Endothelial cell of umbilical vein (primary cell): Measurements from ENCODE around the gene ATXN3L. TPM values are rescaled to one million over a fixed set of nuclear protein-coding genes. Genes with fewer than 3 reads are reported as not detected.

Experiments used
- BruUV-seq: library from RNA; stranded (reverse); fragments of 400-500 nt; replicated peaks from 2 replicates; lab custom pipeline; 2021; lab: Mats Ljungman, UMichigan
- CTCF ChIA-PET: fragments of 300-600, 350-600 bp; sonication (Branson Sonifier 250); formaldehyde crosslinking; loops from one replicate; lab custom pipeline; 2021; ENCODE audit warnings: antibody characterized with exemption, inconsistent platforms; lab: Charles Lee
- POLR2A ChIA-PET: fragments of 300-600, 350-600 bp; sonication (Branson Sonifier 250); formaldehyde crosslinking; loops from one replicate; lab custom pipeline; 2021; ENCODE audit warnings: antibody characterized with exemption, inconsistent platforms; lab: Charles Lee
- DNase-seq: peaks from one replicate; pipeline ENCODE4 v3.0.0-alpha.2; 2011; ENCODE audit warnings: low read depth, low spot score
- FAIRE-seq: peaks from 2 replicates; lab custom pipeline; 2011; peaks lifted over from hg19 to GRCh38; lab: Jason Lieb, UNC
- H2AFZ ChIP-seq: 2 replicates; pipeline ENCODE4 v1.6.0; 2012; ENCODE audit warnings: low read depth, low read length, control low read depth, inconsistent platforms
- H3K27ac ChIP-seq: 2 replicates; pipeline ENCODE4 v1.5.1; 2011; ENCODE audit warnings: low read depth, mild to moderate bottlenecking, control low read depth, low read length, moderate library complexity; ENCODE audit not compliant: insufficient read depth
- H3K27me3 ChIP-seq, 2 experiments: 2 replicates each; pipeline versions ENCODE4 v1.6.0 to v1.6.1; 2011; ENCODE audit warnings: low read length in 2 of 2, mixed read lengths in 1 of 2; ENCODE audit not compliant: control insufficient read depth in 2 of 2, insufficient read depth in 2 of 2
- H3K36me3 ChIP-seq, 2 experiments: 2 replicates in 1 of 2; 3 replicates in 1 of 2; pipeline ENCODE4 v1.5.1; 2011; ENCODE audit warnings: low read length in 2 of 2, mild to moderate bottlenecking in 1 of 2, moderate library complexity in 1 of 2; ENCODE audit not compliant: control insufficient read depth in 2 of 2, insufficient read depth in 2 of 2; ENCODE audit errors: extremely low read depth in 1 of 2
- H3K4me1 ChIP-seq: 3 replicates; pipeline ENCODE4 v1.5.1; 2011; ENCODE audit warnings: mild to moderate bottlenecking, low read length; ENCODE audit not compliant: control insufficient read depth, insufficient read depth; ENCODE audit errors: extremely low read depth
- H3K4me2 ChIP-seq: 2 replicates; pipeline ENCODE4 v1.6.1; 2011; ENCODE audit warnings: low read length, control low read depth, mixed read lengths; ENCODE audit not compliant: insufficient read depth
- H3K4me3 ChIP-seq, 3 experiments: fragments of 200-600 bp in 1 of 3; sonication (generic), shearing (Covaris generic) in 1 of 3; replicated peaks in 1 of 3; 2 replicates each; pipeline ENCODE4 v1.5.1; 2011 to 2016; ENCODE audit warnings: control low read depth in 3 of 3, low read length in 3 of 3, mild to moderate bottlenecking in 2 of 3, inconsistent platforms in 1 of 3, low read depth in 1 of 3, moderate library complexity in 1 of 3; ENCODE audit not compliant: insufficient read depth in 1 of 3
- H3K79me2 ChIP-seq: 2 replicates; pipeline ENCODE4 v1.6.0; 2012; ENCODE audit warnings: low read length, inconsistent platforms; ENCODE audit not compliant: control insufficient read depth, insufficient read depth
- H3K9ac ChIP-seq: replicated peaks from 2 replicates; pipeline ENCODE3; 2011; ENCODE audit warnings: low read length, control low read depth; ENCODE audit not compliant: insufficient read depth; ENCODE audit errors: extremely low read depth
- H3K9me1 ChIP-seq: replicated peaks from 3 replicates; pipeline ENCODE4 v1.6.0; 2011; ENCODE audit warnings: mild to moderate bottlenecking, low read length; ENCODE audit not compliant: control insufficient read depth, insufficient read depth; ENCODE audit errors: extremely low read depth
- H3K9me3 ChIP-seq: replicated peaks from 2 replicates; pipeline ENCODE4 v1.5.1; 2012; ENCODE audit warnings: low read length, inconsistent platforms; ENCODE audit not compliant: control insufficient read depth, insufficient read depth
- H4K20me1 ChIP-seq: replicated peaks from 2 replicates; pipeline ENCODE3; 2011; ENCODE audit warnings: mild to moderate bottlenecking, low read length; ENCODE audit not compliant: control insufficient read depth, insufficient read depth; ENCODE audit errors: extremely low read depth
- EZH2 ChIP-seq: IDR thresholded peaks from 2 replicates; pipeline ENCODE4 v1.6.1; 2012; ENCODE audit warnings: borderline replicate concordance, low read depth, mild to moderate bottlenecking, moderate library complexity, low read length, inconsistent platforms; ENCODE audit not compliant: severe bottlenecking
- FOS ChIP-seq: IDR thresholded peaks from 2 replicates; pipeline ENCODE4 v1.6.1; 2011; ENCODE audit warnings: mild to moderate bottlenecking, low read length, moderate library complexity, borderline replicate concordance; ENCODE audit not compliant: insufficient read depth
- GATA2 ChIP-seq: IDR thresholded peaks from 2 replicates; pipeline ENCODE4 v1.7.0; 2011; ENCODE audit warnings: low read depth, mild to moderate bottlenecking, moderate library complexity, mixed read lengths, low read length; ENCODE audit not compliant: insufficient read length, insufficient read depth
- JUN ChIP-seq: IDR thresholded peaks from 2 replicates; pipeline ENCODE4 v1.6.1; 2011; ENCODE audit warnings: borderline replicate concordance, low read depth; ENCODE audit not compliant: insufficient read length, insufficient read depth
- MYC ChIP-seq: IDR thresholded peaks from one replicate; pipeline ENCODE4 v1.6.1; 2011; ENCODE audit warnings: mild to moderate bottlenecking, low read depth, low read length
- POLR2A ChIP-seq: IDR thresholded peaks from 2 replicates; pipeline ENCODE4 v1.6.1; 2012; ENCODE audit warnings: low read depth, mild to moderate bottlenecking, control low read depth, low read length
- POLR2AphosphoS5 ChIP-seq: IDR thresholded peaks from 2 replicates; pipeline ENCODE4 v1.6.1; 2012; ENCODE audit warnings: low read depth, mild to moderate bottlenecking, control low read depth, low read length, moderate library complexity; ENCODE audit not compliant: insufficient read depth
- dilution Hi-C: fragments of 300-500 bp; cut with MboI; formaldehyde crosslinking; loops from one replicate; pipeline ENCODE4 v1.15.0; 2019; ENCODE audit warnings: low sequenced_read_pairs; ENCODE audit not compliant: extremely low pct_ligation_motif_present
- intact Hi-C: fragments of 100-400 bp; cut with micrococcal nuclease; formaldehyde crosslinking; loops from one replicate; pipeline ENCODE4 v1.10.0; 2022
- polyA plus RNA-seq, 4 experiments: library from polyadenylated mRNA; depleted of rRNA in 3 of 4; stranded (reverse) in 3 of 4; unstranded in 1 of 4; fragments of >200 nt; gene quantifications; 2 replicates each; pipeline versions ENCODE4 v1.2.1 to v1.2.3, GENCODE V29; 2011 to 2012; ENCODE audit warnings: missing spikeins in 1 of 4
- total RNA-seq: library from RNA; stranded (reverse); gene quantifications from 2 replicates; pipeline ENCODE4 v1.2.3, GENCODE V29; 2021
- TF ChIP-seq, protein P1 (sequence below), 2 donors: IDR thresholded peaks; 1 replicate in 1 of 2; 2 replicates in 1 of 2; pipeline ENCODE4 v1.5.1; 2011; ENCODE audit warnings: low read length in 2 of 2, mild to moderate bottlenecking in 2 of 2, moderate library complexity in 2 of 2, control low read depth in 1 of 2, inconsistent platforms in 1 of 2, low read depth in 1 of 2; ENCODE audit not compliant: insufficient read depth in 1 of 2; ENCODE audit errors: extremely low read depth in 1 of 2
- TF ChIP-seq, protein P2 (sequence below): IDR thresholded peaks from 2 replicates; pipeline ENCODE4 v1.6.1; 2011; ENCODE audit not compliant: insufficient read depth, insufficient read length

The ATXN3L gene
- total and polyA plus RNA-seq, 2 donors (not counting 3 experiments of a cell fraction or from before 2014, with no cell fraction given) = not detected

DNA sequence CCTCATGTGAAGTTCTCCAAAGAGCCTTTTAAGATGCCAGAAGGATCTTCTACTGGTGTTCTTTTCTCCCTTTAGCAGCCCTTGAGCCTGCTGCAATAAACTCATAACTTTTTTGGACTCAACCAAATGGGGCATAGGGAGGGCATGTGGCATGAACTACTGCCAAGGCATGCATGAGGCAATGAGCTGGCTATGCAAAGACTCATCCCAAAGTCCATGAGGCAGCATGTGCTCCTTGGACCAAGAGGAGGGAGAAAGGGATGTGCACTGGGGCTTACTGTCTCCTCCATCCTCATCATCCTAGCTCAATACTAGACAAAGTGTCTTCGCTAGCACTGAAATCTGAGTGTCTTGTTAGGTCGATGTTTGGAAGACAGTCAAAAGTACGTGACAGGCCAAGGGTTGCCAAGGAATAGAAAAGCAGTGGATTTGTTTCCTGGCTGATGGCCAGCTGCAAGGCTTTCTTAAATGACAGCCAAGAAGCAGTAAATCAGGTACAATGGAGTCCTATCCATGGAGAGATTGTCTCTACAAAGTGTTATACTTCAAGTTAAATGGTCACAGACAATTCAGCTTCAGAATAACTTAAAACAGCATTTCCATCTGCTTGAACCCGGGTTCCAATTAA, 44.5 kb upstream of the ATXN3L start:
- Histone ChIP-seq H3K79me2 (no peaks in the 10 kb centered on the region), H3K4me1 (no peaks in the 10 kb centered on the region), H3K9me3 (no peaks in the 10 kb centered on the region), H4K20me1 (no peaks in the 10 kb centered on the region), H3K4me2 (no peak overlapping the region), H3K9me1 (no peaks in the 10 kb centered on the region), H3K27ac (no peak overlapping the region), H3K27me3 (no peaks in the 10 kb centered on the region), H3K36me3 (no peaks in the 10 kb centered on the region), H3K4me3 (no peak overlapping the region), H3K9ac (no peak overlapping the region), H2AFZ (no peak overlapping the region)
- FAIRE-seq = no peak
- BruUV-seq = no TSS peak
- intact Hi-C loops = no loop called here
- peak; percentile 4 for DNase-seq
- TF ChIP-seq FOS (no peak), POLR2AphosphoS5 (no peak), JUN (no peak), EZH2 (no peak), POLR2A (no peak), MYC (no peak), GATA2 (no peak)
- TF ChIP-seq, protein P1, sequence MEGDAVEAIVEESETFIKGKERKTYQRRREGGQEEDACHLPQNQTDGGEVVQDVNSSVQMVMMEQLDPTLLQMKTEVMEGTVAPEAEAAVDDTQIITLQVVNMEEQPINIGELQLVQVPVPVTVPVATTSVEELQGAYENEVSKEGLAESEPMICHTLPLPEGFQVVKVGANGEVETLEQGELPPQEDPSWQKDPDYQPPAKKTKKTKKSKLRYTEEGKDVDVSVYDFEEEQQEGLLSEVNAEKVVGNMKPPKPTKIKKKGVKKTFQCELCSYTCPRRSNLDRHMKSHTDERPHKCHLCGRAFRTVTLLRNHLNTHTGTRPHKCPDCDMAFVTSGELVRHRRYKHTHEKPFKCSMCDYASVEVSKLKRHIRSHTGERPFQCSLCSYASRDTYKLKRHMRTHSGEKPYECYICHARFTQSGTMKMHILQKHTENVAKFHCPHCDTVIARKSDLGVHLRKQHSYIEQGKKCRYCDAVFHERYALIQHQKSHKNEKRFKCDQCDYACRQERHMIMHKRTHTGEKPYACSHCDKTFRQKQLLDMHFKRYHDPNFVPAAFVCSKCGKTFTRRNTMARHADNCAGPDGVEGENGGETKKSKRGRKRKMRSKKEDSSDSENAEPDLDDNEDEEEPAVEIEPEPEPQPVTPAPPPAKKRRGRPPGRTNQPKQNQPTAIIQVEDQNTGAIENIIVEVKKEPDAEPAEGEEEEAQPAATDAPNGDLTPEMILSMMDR (IDR thresholded peaks at IDR 0.05; ENCODE audit: extremely low read depth in 1 of 2, insufficient read depth in 1 of 2, low read depth in 1 of 2, low read length in 2 of 2) = no peak
- TF ChIP-seq, protein P2, sequence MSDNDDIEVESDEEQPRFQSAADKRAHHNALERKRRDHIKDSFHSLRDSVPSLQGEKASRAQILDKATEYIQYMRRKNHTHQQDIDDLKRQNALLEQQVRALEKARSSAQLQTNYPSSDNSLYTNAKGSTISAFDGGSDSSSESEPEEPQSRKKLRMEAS = no peak
- dilution Hi-C loops = no loop called here
- ChIA-PET POLR2A (no interaction called here), CTCF (interaction anchor here (1.1 kb wide), 1 partner anchor 16 kb away, joined by 3 read pairs; no protein-coding TSS in a partner anchor)
